HepG2 (cell line): ENCODE results near the gene SPTBN5. TPM values are rescaled to one million over a fixed set of nuclear protein-coding genes. Genes with fewer than 3 reads are reported as not detected.

ENCODE experiments used
- ATAC-seq: fragments of 200-7000 bp; cut with Tn5 transposase; 3 replicates; pipeline ENCODE4 v1.9.1; 2020; ENCODE audit warnings: mild to moderate bottlenecking, moderate library complexity
- BruUV-seq: library from RNA; stranded (reverse); fragments of 400-500 nt; replicated peaks from 2 replicates; lab custom pipeline; 2021; lab: Mats Ljungman, UMichigan
- CTCF ChIA-PET: fragments of 300-600 bp; formaldehyde crosslinking; extraction: SDS; loops from one replicate; lab custom pipeline; 2021; ENCODE audit warnings: low total read pairs, inconsistent platforms, low intra/inter-chr PET ratio; lab: Yijun Ruan, JAX
- POLR2A ChIA-PET: fragments of 350-600 bp; sonication (Branson Sonifier 250); formaldehyde crosslinking; loops from one replicate; lab custom pipeline; 2020; ENCODE audit warnings: antibody characterized with exemption, inconsistent platforms; lab: Yijun Ruan, JAX
- DNase-seq: peaks from one replicate; pipeline ENCODE4 v3.0.0-alpha.2; 2015; ENCODE audit warnings: low spot score
- FAIRE-seq: peaks from 3 replicates; lab custom pipeline; 2011; peaks lifted over from hg19 to GRCh38; lab: Jason Lieb, UNC
- H2AFZ ChIP-seq: one replicate; pipeline ENCODE4 v1.6.1; 2011; ENCODE audit warnings: low read length, inconsistent platforms
- H3K27ac ChIP-seq: fragments of 300-600 bp; 3 replicates; pipeline ENCODE4 v1.8.0; 2011; ENCODE audit warnings: mixed run types, mild to moderate bottlenecking, mixed read lengths, low read length, inconsistent platforms; ENCODE audit not compliant: insufficient read depth; ENCODE audit errors: extremely low read length
- H3K27me3 ChIP-seq, 2 experiments: fragments of 200-600 bp in 1 of 2; 2 replicates in 1 of 2; 3 replicates in 1 of 2; pipeline versions ENCODE4 v1.6.0 to v1.8.0; 2011; ENCODE audit warnings: low read length in 2 of 2, mild to moderate bottlenecking in 2 of 2, moderate library complexity in 2 of 2, inconsistent platforms in 1 of 2; ENCODE audit not compliant: insufficient read depth in 2 of 2, control insufficient read depth in 1 of 2
- H3K36me3 ChIP-seq, 2 experiments: fragments of 200-600 bp in 1 of 2; replicated peaks in 1 of 2; 2 replicates in 1 of 2; 3 replicates in 1 of 2; pipeline versions ENCODE4 v1.5.1 to v1.8.0; 2011; ENCODE audit warnings: low read length in 2 of 2, inconsistent platforms in 1 of 2; ENCODE audit not compliant: insufficient read depth in 2 of 2, control insufficient read depth in 1 of 2
- H3K4me1 ChIP-seq: 2 replicates; pipeline ENCODE4 v1.5.1; 2012; ENCODE audit warnings: low read length, inconsistent platforms; ENCODE audit not compliant: insufficient read depth
- H3K4me2 ChIP-seq: 2 replicates; pipeline ENCODE4 v1.6.0; 2011; ENCODE audit warnings: low read depth, low read length, inconsistent platforms
- H3K4me3 ChIP-seq, 3 experiments: fragments of 200-600 bp in 1 of 3; sonication (generic), shearing (Covaris generic) in 1 of 3; replicated peaks in 1 of 3; 2 replicates each; pipeline ENCODE4 v1.5.1; 2011 to 2016; ENCODE audit warnings: low read length in 3 of 3, inconsistent platforms in 2 of 3, low read depth in 2 of 3, mild to moderate bottlenecking in 2 of 3, control low read depth in 1 of 3, mixed read lengths in 1 of 3; ENCODE audit not compliant: insufficient read depth in 1 of 3
- H3K79me2 ChIP-seq: one replicate; pipeline ENCODE4 v1.6.1; 2011; ENCODE audit warnings: low read length, inconsistent platforms; ENCODE audit not compliant: insufficient read depth
- H3K9ac ChIP-seq: 2 replicates; pipeline ENCODE4 v1.6.0; 2011; ENCODE audit warnings: mild to moderate bottlenecking, low read depth, low read length, inconsistent platforms; ENCODE audit not compliant: insufficient read depth
- H3K9me3 ChIP-seq: 2 replicates; pipeline ENCODE4 v1.5.1; 2012; ENCODE audit warnings: mild to moderate bottlenecking, low read length
- H4K20me1 ChIP-seq: 2 replicates; pipeline ENCODE4 v1.6.0; 2011; ENCODE audit warnings: inconsistent platforms, mild to moderate bottlenecking, low read length, moderate library complexity; ENCODE audit not compliant: insufficient read depth
- CBX2 ChIP-seq, 2 experiments: fragments of 200-600 bp in 1 of 2; sonication (generic); formaldehyde crosslinking in 1 of 2; IDR thresholded peaks; 2 replicates each; pipeline versions ENCODE4 v1.7.0 to v1.8.1; 2018 to 2022; ENCODE audit warnings: low read depth in 2 of 2, low read length in 1 of 2, mild to moderate bottlenecking in 1 of 2, missing genetic modification reagents in 1 of 2
- EP300 ChIP-seq, 3 experiments: sonication (generic) in 1 of 3; formaldehyde crosslinking in 1 of 3; IDR thresholded peaks; 2 replicates each; pipeline versions ENCODE4 v1.5.1 to v1.6.1; 2011 to 2020; ENCODE audit warnings: low read depth in 2 of 3, low read length in 2 of 3, borderline replicate concordance in 1 of 3, improper control_type of control experiment in 1 of 3, mild to moderate bottlenecking in 1 of 3, missing genetic modification reagents in 1 of 3, moderate library complexity in 1 of 3
- FUBP1 ChIP-seq: sonication (generic); formaldehyde crosslinking; IDR thresholded peaks from 2 replicates; pipeline ENCODE4 v1.5.1; 2020; ENCODE audit warnings: missing genetic modification reagents, mild to moderate bottlenecking, borderline replicate concordance
- LCORL ChIP-seq, 2 experiments: fragments of 450-650 bp in 1 of 2; sonication (generic) in 1 of 2; formaldehyde crosslinking in 1 of 2; IDR thresholded peaks; 2 replicates each; pipeline versions ENCODE4 v1.5.0 to v1.6.1; 2017 to 2020; ENCODE audit warnings: antibody characterized with exemption in 1 of 2, missing genetic modification reagents in 1 of 2
- RBFOX2 ChIP-seq: fragments of 200-400 bp; formaldehyde crosslinking; IDR thresholded peaks from 2 replicates; pipeline ENCODE4 v1.6.1; 2017; ENCODE audit warnings: low read depth, mild to moderate bottlenecking, low read length
- SRY ChIP-seq: sonication (generic); formaldehyde crosslinking; IDR thresholded peaks from 2 replicates; pipeline ENCODE4 v1.8.0; 2022; ENCODE audit warnings: mild to moderate bottlenecking, missing genetic modification reagents
- TEF ChIP-seq: sonication (generic); formaldehyde crosslinking; IDR thresholded peaks from 2 replicates; pipeline ENCODE4 v1.5.0; 2020; ENCODE audit warnings: missing genetic modification reagents
- WGBS: methylation state at CpG from one replicate; pipeline ENCODE4 v1.1.6; 2017; ENCODE audit warnings: low lambda C conversion rate; 5-methylcytosine and 5-hydroxymethylcytosine counted together
- in situ Hi-C: cut with HindIII; loops from 2 replicates; pipeline ENCODE4 v1.10.0; 2017; ENCODE audit warnings: low pct_unique_long_range_greater_than_20kb; ENCODE audit not compliant: extremely low pct_ligation_motif_present
- intact Hi-C: fragments of 100-400 bp; cut with micrococcal nuclease; formaldehyde crosslinking; loops from one replicate; pipeline ENCODE4 v1.10.0; 2022; ENCODE audit not compliant: unreplicated experiment
- polyA plus RNA-seq, 8 experiments: library from polyadenylated mRNA; depleted of rRNA in 3 of 8; stranded (reverse) in 7 of 8; unstranded in 1 of 8; fragments of >200 nt; fragmentation: Illumina TruSeq in 4 of 8; extraction: Trizol in 4 of 8; gene quantifications; 2 replicates each; pipeline versions ENCODE4 v1.2.1 to v1.2.3, GENCODE V29; 2011 to 2016; ENCODE audit warnings: low read depth in 4 of 8, missing spikeins in 1 of 8, mixed read lengths in 1 of 8; ENCODE audit not compliant: insufficient read depth in 1 of 8
- total RNA-seq, 5 experiments: library from RNA; depleted of rRNA; stranded (reverse); fragments of >200 nt; fragmentation: Illumina TruSeq; extraction: Trizol; gene quantifications; 2 replicates each; pipeline ENCODE4 v1.2.3, GENCODE V29; 2016; ENCODE audit warnings: low read depth in 1 of 5

The SPTBN5 gene
- total and polyA plus RNA-seq, 2 of the 13 experiments (the other 11 are each of a cell fraction or from before 2014, with no cell fraction given) = 0.01 to 0.07 TPM

- H3K4me1 ChIP-seq = peaks cover 10% of the 10 kb centered on the region; the same call in 1 of the 2 replicates
- TF ChIP-seq SRY (no peak), LCORL (IDR thresholded peaks at IDR 0.05) (no peak), LCORL (CRISPR knock-in tag; IDR thresholded peaks at IDR 0.05) (no peak), FUBP1 (no peak), TEF (CRISPR knock-in tag) (no peak), RBFOX2 (no peak), EP300 (IDR thresholded peaks at IDR 0.05; ENCODE audit: low read depth in 2 of 2, low read length in 2 of 2) (no peak), EP300 (CRISPR knock-in tag; IDR thresholded peaks at IDR 0.05; ENCODE audit: borderline replicate concordance) (no peak), CBX2 (IDR thresholded peaks at IDR 0.05; ENCODE audit: low read depth, low read length) (no peak), CBX2 (CRISPR knock-in tag; IDR thresholded peaks at IDR 0.05; ENCODE audit: low read depth) (no peak)
- TF ChIP-seq, all 625 proteins: peak for 0
- FAIRE-seq (no peak), DNase-seq (no peak), ATAC-seq (no peak)
- in situ Hi-C loops = no loop called here
- Histone ChIP-seq H3K36me3 (no peaks in the 10 kb centered on the region), H3K79me2 (no peaks in the 10 kb centered on the region), H3K4me2 (no peak overlapping the region), H3K27ac (no peak overlapping the region), H3K27me3 (peaks cover 17 to 90% of the 10 kb centered on the region in 2 experiments), H4K20me1 (no peaks in the 10 kb centered on the region), H3K9me3 (no peaks in the 10 kb centered on the region), H2AFZ (no peak overlapping the region), H3K9ac (no peak overlapping the region), H3K4me3 (no peak overlapping the region)
- POLR2A ChIA-PET = no interaction called here
- intact Hi-C loops = no loop called here
- 29% methylated on average over 5 of the region's 8 CpGs for WGBS
- no TSS peak for BruUV-seq
- CTCF ChIA-PET = no interaction called here
Observed at GRCh38 chr15:41873711-41874110, 20.1 kb downstream of the SPTBN5 start.
